ENCODE data around the gene TP53. TPM values are rescaled to one million over a fixed set of nuclear protein-coding genes. Genes with fewer than 3 reads are reported as not detected.

The TP53 gene
- total and polyA plus RNA-seq, 4 donors: 22.3 to 57.0 (median 27.5) TPM

- WGBS, 2 donors: 75% methylated on average over 7 of the region's 7 CpGs
- ATAC-seq (ENCODE audit: insufficient read depth, low FRiP score) (no peak), DNase-seq (no peak)
- no peaks in the 10 kb centered on the region for H3K36me3 ChIP-seq (ENCODE audit: control insufficient read depth in 4 of 4, insufficient read depth in 4 of 4, low read length in 4 of 4)
- peaks cover 0 to 13% (median 10%) of the 10 kb centered on the region in 3 donors for H3K27me3 ChIP-seq (ENCODE audit: control insufficient read depth in 3 of 3, insufficient read depth in 3 of 3, low read length in 2 of 3)
- no peak overlapping the region for H3K27ac ChIP-seq (ENCODE audit: low read depth in 1 of 2, low read length in 1 of 2)
- no peak for TF ChIP-seq CTCF (IDR thresholded peaks at IDR 0.05; ENCODE audit: control extremely low read depth, extremely low read depth)
- H3K4me3 ChIP-seq: no peak overlapping the region
- H3K9me3 ChIP-seq (ENCODE audit: control insufficient read depth in 4 of 4, insufficient read depth in 3 of 4, low read length in 3 of 4): no peaks in the 10 kb centered on the region
- H3K9ac ChIP-seq (ENCODE audit: insufficient read depth in 1 of 2, low read length in 2 of 2): no peak overlapping the region
- peaks cover 0 to 5% (median 0%) of the 10 kb centered on the region in 5 donors for H3K4me1 ChIP-seq (ENCODE audit: control insufficient read depth in 5 of 5, insufficient read depth in 5 of 5, low read length in 5 of 5)
Observed at GRCh38 chr17:7711051-7711755, 23.9 kb upstream of the TP53 start.

- peaks cover 0 to 11% (median 6%) of the 10 kb centered on the region in 3 donors for H3K27me3 ChIP-seq (ENCODE audit: control insufficient read depth in 3 of 3, insufficient read depth in 3 of 3, low read length in 2 of 3)
- 73% methylated on average over 7 of the region's 7 CpGs for WGBS, 2 donors
- no peak for ATAC-seq (ENCODE audit: insufficient read depth, low FRiP score)
Observed at GRCh38 chr17:7710301-7710700, 23.0 kb upstream of the TP53 start.

GRCh38 chr17:7709031-7709430 lies 21.7 kb upstream of the TP53 start:
- TF ChIP-seq CTCF (IDR thresholded peaks at IDR 0.05; ENCODE audit: control extremely low read depth, extremely low read depth): no peak
- DNase-seq (no peak), ATAC-seq (ENCODE audit: insufficient read depth, low FRiP score) (no peak)
- Histone ChIP-seq H3K4me3 (no peak overlapping the region), H3K27me3 (ENCODE audit: control insufficient read depth in 3 of 3, insufficient read depth in 3 of 3, low read length in 2 of 3) (peaks cover 0 to 6% (median 6%) of the 10 kb centered on the region in 3 donors), H3K36me3 (ENCODE audit: control insufficient read depth in 4 of 4, insufficient read depth in 4 of 4, low read length in 4 of 4) (no peaks in the 10 kb centered on the region), H3K9me3 (ENCODE audit: control insufficient read depth in 4 of 4, insufficient read depth in 3 of 4, low read length in 3 of 4) (no peaks in the 10 kb centered on the region), H3K9ac (ENCODE audit: insufficient read depth in 1 of 2, low read length in 2 of 2) (no peak overlapping the region), H3K4me1 (ENCODE audit: control insufficient read depth in 5 of 5, insufficient read depth in 5 of 5, low read length in 5 of 5) (peaks cover 0 to 21% (median 3%) of the 10 kb centered on the region in 5 donors), H3K27ac (ENCODE audit: low read depth in 1 of 2, low read length in 1 of 2) (no peak overlapping the region)
- WGBS, 2 donors: 84 to 89% methylated on average over 11 of the region's 11 CpGs

More at GRCh38 chr17:7710301-7710700, 23.0 kb upstream of the TP53 start:
- no peak overlapping the region for H3K4me3 ChIP-seq
- DNase-seq: no peak
- no peak overlapping the region for H3K9ac ChIP-seq (ENCODE audit: insufficient read depth in 1 of 2, low read length in 2 of 2)
- H3K9me3 ChIP-seq (ENCODE audit: control insufficient read depth in 4 of 4, insufficient read depth in 3 of 4, low read length in 3 of 4): no peaks in the 10 kb centered on the region
- H3K36me3 ChIP-seq (ENCODE audit: control insufficient read depth in 4 of 4, insufficient read depth in 4 of 4, low read length in 4 of 4): no peaks in the 10 kb centered on the region
- H3K4me1 ChIP-seq (ENCODE audit: control insufficient read depth in 5 of 5, insufficient read depth in 5 of 5, low read length in 5 of 5): peaks cover 0 to 13% (median 0%) of the 10 kb centered on the region in 5 donors
- H3K27ac ChIP-seq (ENCODE audit: low read depth in 1 of 2, low read length in 1 of 2): no peak overlapping the region
- no peak for TF ChIP-seq CTCF (IDR thresholded peaks at IDR 0.05; ENCODE audit: control extremely low read depth, extremely low read depth)

Measured in lung (tissue), 12 donors.